ENCODE results near the gene AKIRIN1. TPM values are rescaled to one million over a fixed set of nuclear protein-coding genes. Genes with fewer than 3 reads are reported as not detected.

AKIRIN1 gene
- total RNA-seq, 1 donor from 2014 or later, result 96.1 TPM

- Mint-ChIP-seq H3K27ac (no peak overlapping the region), H3K36me3 (ENCODE audit: insufficient read depth) (no peaks in the 10 kb centered on the region), H3K4me1 (ENCODE audit: low read depth) (peaks cover 4% of the 10 kb centered on the region), H3K27me3 (no peaks in the 10 kb centered on the region), H3K9me3 (ENCODE audit: low read depth) (no peaks in the 10 kb centered on the region), H3K4me3 (ENCODE audit: low read depth) (no peak overlapping the region)
- TF ChIP-seq CTCF (IDR thresholded peaks at IDR 0.05; ENCODE audit: unreplicated experiment), result no peak
- no peak for DNase-seq (ENCODE audit: low spot score, unreplicated experiment)
These were observed 32.1 kb downstream of the AKIRIN1 start for GRCh38 chr1:39023140-39023539.

GRCh38 chr1:39026051-39026865 lies 35.2 kb downstream of the AKIRIN1 start, which contains the start of gene NDUFS5:
Gene NDUFS5, plus strand, starts transcription at chr1:39026350. Its CDS starts 2,375 bp downstream, at chr1:39028725.
- Mint-ChIP-seq H3K4me3 (ENCODE audit: low read depth) (peak within 1 kb of the TSS; percentile 85), H3K4me1 (ENCODE audit: low read depth) (peaks cover 5% of the 10 kb centered on the region)

GRCh38 chr1:39026866-39027507 lies 35.9 kb downstream of the AKIRIN1 start:
- TF ChIP-seq CTCF (IDR thresholded peaks at IDR 0.05; ENCODE audit: unreplicated experiment), result no peak
- H3K27me3 Mint-ChIP-seq, result no peaks in the 10 kb centered on the region
- peak overlapping the region; percentile 98 for H3K27ac Mint-ChIP-seq
- H3K9me3 Mint-ChIP-seq (ENCODE audit: low read depth), result no peaks in the 10 kb centered on the region
- peak overlapping the region; percentile 85 for H3K4me3 Mint-ChIP-seq (ENCODE audit: low read depth)
- peaks cover 5% of the 10 kb centered on the region for H3K4me1 Mint-ChIP-seq (ENCODE audit: low read depth)
- H3K36me3 Mint-ChIP-seq (ENCODE audit: insufficient read depth), result peaks cover 8% of the 10 kb centered on the region
- no peak for DNase-seq (ENCODE audit: low spot score, unreplicated experiment)

More at GRCh38 chr1:39026051-39026865, 35.2 kb downstream of the AKIRIN1 start, which contains the start of gene NDUFS5:
- Mint-ChIP-seq H3K27ac (peak within 1 kb of the TSS; percentile 98), H3K27me3 (no peaks in the 10 kb centered on the region), H3K9me3 (ENCODE audit: low read depth) (no peaks in the 10 kb centered on the region), H3K36me3 (ENCODE audit: insufficient read depth) (peaks cover 5% of the 10 kb centered on the region)
- peak; percentile 70 for DNase-seq (ENCODE audit: low spot score, unreplicated experiment)
- TF ChIP-seq CTCF (IDR thresholded peaks at IDR 0.05; ENCODE audit: unreplicated experiment), result no peak

GRCh38 chr1:39034114-39034654 lies 43.1 kb downstream of the AKIRIN1 start:
- H3K9me3 Mint-ChIP-seq (ENCODE audit: low read depth), result no peaks in the 10 kb centered on the region
- H3K4me3 Mint-ChIP-seq (ENCODE audit: low read depth), result no peak overlapping the region
- TF ChIP-seq CTCF (IDR thresholded peaks at IDR 0.05; ENCODE audit: unreplicated experiment), result no peak
- no peak overlapping the region for H3K27ac Mint-ChIP-seq
- peaks cover 30% of the 10 kb centered on the region for H3K36me3 Mint-ChIP-seq (ENCODE audit: insufficient read depth)
- H3K4me1 Mint-ChIP-seq (ENCODE audit: low read depth), result no peaks in the 10 kb centered on the region
- no peak for DNase-seq (ENCODE audit: low spot score, unreplicated experiment)
- no peaks in the 10 kb centered on the region for H3K27me3 Mint-ChIP-seq

- no peak for DNase-seq (ENCODE audit: low spot score, unreplicated experiment)
- H3K4me3 Mint-ChIP-seq (ENCODE audit: low read depth), result no peak overlapping the region
- no peak overlapping the region for H3K27ac Mint-ChIP-seq
- H3K27me3 Mint-ChIP-seq, result no peaks in the 10 kb centered on the region
- H3K36me3 Mint-ChIP-seq (ENCODE audit: insufficient read depth), result peaks cover 25% of the 10 kb centered on the region
- no peak for TF ChIP-seq CTCF (IDR thresholded peaks at IDR 0.05; ENCODE audit: unreplicated experiment)
- no peaks in the 10 kb centered on the region for H3K9me3 Mint-ChIP-seq (ENCODE audit: low read depth)
- no peaks in the 10 kb centered on the region for H3K4me1 Mint-ChIP-seq (ENCODE audit: low read depth)
These were observed 45.6 kb downstream of the AKIRIN1 start for GRCh38 chr1:39036678-39037077.

Data from progenitor cell of endocrine pancreas (in vitro differentiated cells).